Activated naive CD8-positive, alpha-beta T cell treated with anti-CD3 and anti-CD28 coated beads for 36 hours (primary cell): Measurements from ENCODE around the gene TP63. TPM values are rescaled to one million over a fixed set of nuclear protein-coding genes. Genes with fewer than 3 reads are reported as not detected.

ENCODE experiments used
- DNase-seq: peaks from one replicate; pipeline ENCODE4 v3.0.0; 2021
- H3K27ac Mint-ChIP-seq: one replicate; pipeline ENCODE4 v1.8.0; 2022; ENCODE audit warnings: mild to moderate bottlenecking, moderate library complexity, mixed read lengths
- H3K27me3 Mint-ChIP-seq: one replicate; pipeline ENCODE4 v1.8.0; 2022; ENCODE audit warnings: mild to moderate bottlenecking, mixed read lengths
- H3K36me3 Mint-ChIP-seq: one replicate; pipeline ENCODE4 v1.8.0; 2021; ENCODE audit warnings: mild to moderate bottlenecking, mixed read lengths
- H3K4me1 Mint-ChIP-seq: one replicate; pipeline ENCODE4 v1.8.0; 2021; ENCODE audit warnings: mixed read lengths
- H3K4me3 Mint-ChIP-seq: one replicate; pipeline ENCODE4 v1.8.0; 2022; ENCODE audit warnings: mild to moderate bottlenecking, moderate library complexity, mixed read lengths
- H3K9me3 Mint-ChIP-seq: one replicate; pipeline ENCODE4 v1.8.0; 2022; ENCODE audit warnings: mixed read lengths
- total RNA-seq, 2 experiments: library from RNA; stranded (reverse); gene quantifications; one replicate each; pipeline ENCODE4 v1.2.3, GENCODE V29; 2021

Gene TP63
- total RNA-seq, 2 experiments from 2014 or later, result not detected

GRCh38 chr3:189718215-189718614 is 87.0 kb downstream of the TP63 start:
- no peak overlapping the region for H3K27ac Mint-ChIP-seq
- H3K4me3 Mint-ChIP-seq, result no peak overlapping the region
- no peak for DNase-seq
- no peaks in the 10 kb centered on the region for H3K27me3 Mint-ChIP-seq
- H3K36me3 Mint-ChIP-seq, result no peaks in the 10 kb centered on the region
- peaks cover 2% of the 10 kb centered on the region for H3K4me1 Mint-ChIP-seq
- no peaks in the 10 kb centered on the region for H3K9me3 Mint-ChIP-seq

- no peak overlapping the region for H3K4me3 Mint-ChIP-seq
Observed at GRCh38 chr3:189720736-189721417, 89.7 kb downstream of the TP63 start.

GRCh38 chr3:189721873-189722665 is 90.9 kb downstream of the TP63 start:
- no peaks in the 10 kb centered on the region for H3K27me3 Mint-ChIP-seq
- H3K27ac Mint-ChIP-seq, result no peak overlapping the region
- no peak overlapping the region for H3K4me3 Mint-ChIP-seq
- no peaks in the 10 kb centered on the region for H3K9me3 Mint-ChIP-seq
- H3K36me3 Mint-ChIP-seq, result no peaks in the 10 kb centered on the region
- no peak for DNase-seq
- no peaks in the 10 kb centered on the region for H3K4me1 Mint-ChIP-seq

More at GRCh38 chr3:189720736-189721417, 89.7 kb downstream of the TP63 start:
- DNase-seq, result no peak
- H3K36me3 Mint-ChIP-seq, result no peaks in the 10 kb centered on the region
- no peaks in the 10 kb centered on the region for H3K4me1 Mint-ChIP-seq
- no peaks in the 10 kb centered on the region for H3K9me3 Mint-ChIP-seq
- H3K27ac Mint-ChIP-seq, result no peak overlapping the region
- H3K27me3 Mint-ChIP-seq, result no peaks in the 10 kb centered on the region

- no peak for DNase-seq
- no peaks in the 10 kb centered on the region for H3K9me3 Mint-ChIP-seq
- no peaks in the 10 kb centered on the region for H3K27me3 Mint-ChIP-seq
- H3K27ac Mint-ChIP-seq, result no peak overlapping the region
- H3K4me3 Mint-ChIP-seq, result no peak overlapping the region
- no peaks in the 10 kb centered on the region for H3K36me3 Mint-ChIP-seq
- H3K4me1 Mint-ChIP-seq, result no peaks in the 10 kb centered on the region
Observed at GRCh38 chr3:189724356-189724755, 93.2 kb downstream of the TP63 start.

GRCh38 chr3:189726277-189726676 is 95.1 kb downstream of the TP63 start:
- no peaks in the 10 kb centered on the region for H3K9me3 Mint-ChIP-seq
- DNase-seq, result no peak
- H3K4me3 Mint-ChIP-seq, result no peak overlapping the region
- no peaks in the 10 kb centered on the region for H3K4me1 Mint-ChIP-seq
- H3K27me3 Mint-ChIP-seq, result no peaks in the 10 kb centered on the region
- no peak overlapping the region for H3K27ac Mint-ChIP-seq
- H3K36me3 Mint-ChIP-seq, result no peaks in the 10 kb centered on the region

GRCh38 chr3:189727158-189727557 is 96.0 kb downstream of the TP63 start:
- no peaks in the 10 kb centered on the region for H3K27me3 Mint-ChIP-seq
- H3K27ac Mint-ChIP-seq, result no peak overlapping the region
- H3K36me3 Mint-ChIP-seq, result no peaks in the 10 kb centered on the region
- no peak overlapping the region for H3K4me3 Mint-ChIP-seq
- H3K9me3 Mint-ChIP-seq, result no peaks in the 10 kb centered on the region
- H3K4me1 Mint-ChIP-seq, result no peaks in the 10 kb centered on the region
- no peak for DNase-seq

GRCh38 chr3:189727898-189728297 is 96.7 kb downstream of the TP63 start:
- H3K36me3 Mint-ChIP-seq, result no peaks in the 10 kb centered on the region
- H3K4me1 Mint-ChIP-seq, result no peaks in the 10 kb centered on the region
- no peaks in the 10 kb centered on the region for H3K9me3 Mint-ChIP-seq
- no peak for DNase-seq
- no peak overlapping the region for H3K27ac Mint-ChIP-seq
- H3K4me3 Mint-ChIP-seq, result no peak overlapping the region
- H3K27me3 Mint-ChIP-seq, result no peaks in the 10 kb centered on the region

- Mint-ChIP-seq H3K4me1 (no peaks in the 10 kb centered on the region), H3K36me3 (no peaks in the 10 kb centered on the region), H3K27ac (no peak overlapping the region), H3K27me3 (no peaks in the 10 kb centered on the region), H3K4me3 (no peak overlapping the region), H3K9me3 (peaks cover 1% of the 10 kb centered on the region)
- DNase-seq, result no peak
Observed at GRCh38 chr3:189728915-189729314, 97.7 kb downstream of the TP63 start.

- Mint-ChIP-seq H3K36me3 (no peaks in the 10 kb centered on the region), H3K27me3 (no peaks in the 10 kb centered on the region), H3K4me3 (no peak overlapping the region), H3K4me1 (no peaks in the 10 kb centered on the region), H3K27ac (no peak overlapping the region), H3K9me3 (peaks cover 4% of the 10 kb centered on the region)
- DNase-seq, result no peak
Observed at GRCh38 chr3:189734061-189734460, 102.9 kb downstream of the TP63 start.

GRCh38 chr3:189735913-189736312 is 104.7 kb downstream of the TP63 start:
- H3K4me3 Mint-ChIP-seq, result no peak overlapping the region
- DNase-seq, result no peak
- H3K9me3 Mint-ChIP-seq, result peaks cover 4% of the 10 kb centered on the region
- no peak overlapping the region for H3K27ac Mint-ChIP-seq
- H3K27me3 Mint-ChIP-seq, result no peaks in the 10 kb centered on the region
- no peaks in the 10 kb centered on the region for H3K4me1 Mint-ChIP-seq
- H3K36me3 Mint-ChIP-seq, result no peaks in the 10 kb centered on the region

- H3K36me3 Mint-ChIP-seq, result no peaks in the 10 kb centered on the region
- H3K27ac Mint-ChIP-seq, result no peak overlapping the region
- no peak overlapping the region for H3K4me3 Mint-ChIP-seq
- H3K9me3 Mint-ChIP-seq, result peaks cover 4% of the 10 kb centered on the region
- no peaks in the 10 kb centered on the region for H3K4me1 Mint-ChIP-seq
- no peaks in the 10 kb centered on the region for H3K27me3 Mint-ChIP-seq
- DNase-seq, result no peak
Observed at GRCh38 chr3:189737071-189737470, 105.9 kb downstream of the TP63 start.

GRCh38 chr3:189737619-189738018 is 106.4 kb downstream of the TP63 start:
- no peak for DNase-seq
- no peaks in the 10 kb centered on the region for H3K27me3 Mint-ChIP-seq
- H3K27ac Mint-ChIP-seq, result no peak overlapping the region
- no peaks in the 10 kb centered on the region for H3K36me3 Mint-ChIP-seq
- peaks cover 4% of the 10 kb centered on the region for H3K9me3 Mint-ChIP-seq
- no peak overlapping the region for H3K4me3 Mint-ChIP-seq
- no peaks in the 10 kb centered on the region for H3K4me1 Mint-ChIP-seq

GRCh38 chr3:189739378-189739777 is 108.2 kb downstream of the TP63 start:
- DNase-seq, result no peak
- Mint-ChIP-seq H3K4me1 (no peaks in the 10 kb centered on the region), H3K9me3 (peaks cover 4% of the 10 kb centered on the region)

GRCh38 chr3:189740156-189740555 is 109.0 kb downstream of the TP63 start:
- Mint-ChIP-seq H3K9me3 (peaks cover 10% of the 10 kb centered on the region), H3K27ac (no peak overlapping the region), H3K36me3 (no peaks in the 10 kb centered on the region), H3K4me3 (no peak overlapping the region), H3K4me1 (no peaks in the 10 kb centered on the region), H3K27me3 (no peaks in the 10 kb centered on the region)
- no peak for DNase-seq

More at GRCh38 chr3:189739378-189739777, 108.2 kb downstream of the TP63 start:
- Mint-ChIP-seq H3K4me3 (no peak overlapping the region), H3K27me3 (no peaks in the 10 kb centered on the region), H3K27ac (no peak overlapping the region), H3K36me3 (no peaks in the 10 kb centered on the region)

- Mint-ChIP-seq H3K36me3 (no peaks in the 10 kb centered on the region), H3K4me1 (no peaks in the 10 kb centered on the region), H3K27ac (no peak overlapping the region), H3K27me3 (no peaks in the 10 kb centered on the region), H3K9me3 (peaks cover 12% of the 10 kb centered on the region), H3K4me3 (no peak overlapping the region)
- no peak for DNase-seq
Observed at GRCh38 chr3:189744235-189744634, 113.0 kb downstream of the TP63 start.

- no peaks in the 10 kb centered on the region for H3K27me3 Mint-ChIP-seq
- H3K36me3 Mint-ChIP-seq, result no peaks in the 10 kb centered on the region
- H3K9me3 Mint-ChIP-seq, result peaks cover 12% of the 10 kb centered on the region
- no peak for DNase-seq
- no peaks in the 10 kb centered on the region for H3K4me1 Mint-ChIP-seq
- H3K4me3 Mint-ChIP-seq, result no peak overlapping the region
- no peak overlapping the region for H3K27ac Mint-ChIP-seq
Observed at GRCh38 chr3:189745622-189746021, 114.4 kb downstream of the TP63 start.
